ENCODE data around the gene SLC23A1.
"Not testable (repeated sequence)": the region's sequence is repeated elsewhere in the genome, so short reads cannot be mapped to it uniquely, and the experiment has no call there.

The SLC23A1 gene

GRCh38 chr5:139388198-139388821 is 5.2 kb upstream of the SLC23A1 start:
- Histone ChIP-seq H3K27me3 (ENCODE audit: control insufficient read depth, insufficient read depth, low read length) (peaks cover 6% of the 10 kb centered on the region), H3K4me3 (ENCODE audit: low read depth, low read length) (no peak overlapping the region), H3K9ac (ENCODE audit: low read depth, low read length) (no peak overlapping the region), H3K4me1 (ENCODE audit: control insufficient read depth, insufficient read depth, low read length) (peaks cover 6% of the 10 kb centered on the region; the same call in 1 of the 2 replicates), H3K9me3 (ENCODE audit: control insufficient read depth, insufficient read depth, low read length) (no peaks in the 10 kb centered on the region), H3K27ac (ENCODE audit: low read depth, low read length) (no peak overlapping the region), H3K36me3 (ENCODE audit: control insufficient read depth, insufficient read depth, low read length) (no peaks in the 10 kb centered on the region)

- Histone ChIP-seq H3K4me3 (ENCODE audit: low read depth, low read length) (no peak overlapping the region), H3K27me3 (ENCODE audit: control insufficient read depth, insufficient read depth, low read length) (peaks cover under 1% of the 10 kb centered on the region; the same call in 1 of the 2 replicates), H3K36me3 (ENCODE audit: control insufficient read depth, insufficient read depth, low read length) (no peaks in the 10 kb centered on the region), H3K9ac (ENCODE audit: low read depth, low read length) (no peak overlapping the region), H3K4me1 (ENCODE audit: control insufficient read depth, insufficient read depth, low read length) (peaks cover 6% of the 10 kb centered on the region; the same call in 1 of the 2 replicates), H3K9me3 (ENCODE audit: control insufficient read depth, insufficient read depth, low read length) (no peaks in the 10 kb centered on the region), H3K27ac (ENCODE audit: low read depth, low read length) (no peak overlapping the region)
Measured at GRCh38 chr5:139387611-139388197, 4.6 kb upstream of the SLC23A1 start.

GRCh38 chr5:139386956-139387355 is 3.9 kb upstream of the SLC23A1 start:
- H3K4me3 ChIP-seq (ENCODE audit: low read depth, low read length); H3K27me3 ChIP-seq (ENCODE audit: control insufficient read depth, insufficient read depth, low read length); H3K27ac ChIP-seq (ENCODE audit: low read depth, low read length); H3K9ac ChIP-seq (ENCODE audit: low read depth, low read length); H3K4me1 ChIP-seq (ENCODE audit: control insufficient read depth, insufficient read depth, low read length); H3K36me3 ChIP-seq (ENCODE audit: control insufficient read depth, insufficient read depth, low read length); H3K9me3 ChIP-seq (ENCODE audit: control insufficient read depth, insufficient read depth, low read length): not testable (repeated sequence)

- Histone ChIP-seq H3K9ac (ENCODE audit: low read depth, low read length) (no peak overlapping the region), H3K27me3 (ENCODE audit: control insufficient read depth, insufficient read depth, low read length) (no peaks in the 10 kb centered on the region), H3K4me1 (ENCODE audit: control insufficient read depth, insufficient read depth, low read length) (peaks cover 4% of the 10 kb centered on the region; the same call in 1 of the 2 replicates), H3K27ac (ENCODE audit: low read depth, low read length) (no peak overlapping the region), H3K36me3 (ENCODE audit: control insufficient read depth, insufficient read depth, low read length) (no peaks in the 10 kb centered on the region), H3K9me3 (ENCODE audit: control insufficient read depth, insufficient read depth, low read length) (no peaks in the 10 kb centered on the region), H3K4me3 (ENCODE audit: low read depth, low read length) (no peak overlapping the region)
Measured at GRCh38 chr5:139386050-139386438, 2.9 kb upstream of the SLC23A1 start.

- peaks cover 4% of the 10 kb centered on the region; the same call in 1 of the 2 replicates for H3K4me1 ChIP-seq (ENCODE audit: control insufficient read depth, insufficient read depth, low read length)
- no peak overlapping the region for H3K27ac ChIP-seq (ENCODE audit: low read depth, low read length)
- H3K36me3 ChIP-seq (ENCODE audit: control insufficient read depth, insufficient read depth, low read length) = no peaks in the 10 kb centered on the region
- H3K27me3 ChIP-seq (ENCODE audit: control insufficient read depth, insufficient read depth, low read length) = no peaks in the 10 kb centered on the region
- H3K4me3 ChIP-seq (ENCODE audit: low read depth, low read length) = no peak overlapping the region
- H3K9me3 ChIP-seq (ENCODE audit: control insufficient read depth, insufficient read depth, low read length) = no peaks in the 10 kb centered on the region
- H3K9ac ChIP-seq (ENCODE audit: low read depth, low read length) = no peak overlapping the region
Measured at GRCh38 chr5:139385061-139386049, 2.3 kb upstream of the SLC23A1 start.

GRCh38 chr5:139384591-139385051 is 1.5 kb upstream of the SLC23A1 start:
- Histone ChIP-seq H3K27me3 (ENCODE audit: control insufficient read depth, insufficient read depth, low read length) (no peaks in the 10 kb centered on the region), H3K36me3 (ENCODE audit: control insufficient read depth, insufficient read depth, low read length) (no peaks in the 10 kb centered on the region), H3K27ac (ENCODE audit: low read depth, low read length) (no peak overlapping the region), H3K4me3 (ENCODE audit: low read depth, low read length) (no peak overlapping the region), H3K4me1 (ENCODE audit: control insufficient read depth, insufficient read depth, low read length) (peaks cover 4% of the 10 kb centered on the region; the same call in 1 of the 2 replicates), H3K9ac (ENCODE audit: low read depth, low read length) (no peak overlapping the region), H3K9me3 (ENCODE audit: control insufficient read depth, insufficient read depth, low read length) (no peaks in the 10 kb centered on the region)

- H3K4me1 ChIP-seq (ENCODE audit: control insufficient read depth, insufficient read depth, low read length) = peaks cover 4% of the 10 kb centered on the region; the same call in 1 of the 2 replicates
- H3K27me3 ChIP-seq (ENCODE audit: control insufficient read depth, insufficient read depth, low read length) = no peaks in the 10 kb centered on the region
- H3K27ac ChIP-seq (ENCODE audit: low read depth, low read length) = no peak overlapping the region
- H3K9me3 ChIP-seq (ENCODE audit: control insufficient read depth, insufficient read depth, low read length) = no peaks in the 10 kb centered on the region
- no peak overlapping the region for H3K4me3 ChIP-seq (ENCODE audit: low read depth, low read length)
- no peaks in the 10 kb centered on the region for H3K36me3 ChIP-seq (ENCODE audit: control insufficient read depth, insufficient read depth, low read length)
- H3K9ac ChIP-seq (ENCODE audit: low read depth, low read length) = no peak overlapping the region
Measured at GRCh38 chr5:139383993-139384590, 995 bp upstream of the SLC23A1 start.

GRCh38 chr5:139382807-139383206 is 290 bp downstream of the SLC23A1 start:
- no peaks in the 10 kb centered on the region for H3K9me3 ChIP-seq (ENCODE audit: control insufficient read depth, insufficient read depth, low read length)
- no peaks in the 10 kb centered on the region for H3K36me3 ChIP-seq (ENCODE audit: control insufficient read depth, insufficient read depth, low read length)
- H3K9ac ChIP-seq (ENCODE audit: low read depth, low read length) = no peak overlapping the region
- no peak overlapping the region for H3K27ac ChIP-seq (ENCODE audit: low read depth, low read length)
- no peak overlapping the region for H3K4me3 ChIP-seq (ENCODE audit: low read depth, low read length)
- H3K27me3 ChIP-seq (ENCODE audit: control insufficient read depth, insufficient read depth, low read length) = no peaks in the 10 kb centered on the region
- H3K4me1 ChIP-seq (ENCODE audit: control insufficient read depth, insufficient read depth, low read length) = peaks cover 5% of the 10 kb centered on the region; the same call in 1 of the 2 replicates

- Histone ChIP-seq H3K4me1 (ENCODE audit: control insufficient read depth, insufficient read depth, low read length) (peaks cover 5% of the 10 kb centered on the region; the same call in 1 of the 2 replicates), H3K4me3 (ENCODE audit: low read depth, low read length) (no peak overlapping the region), H3K36me3 (ENCODE audit: control insufficient read depth, insufficient read depth, low read length) (no peaks in the 10 kb centered on the region), H3K9ac (ENCODE audit: low read depth, low read length) (no peak overlapping the region), H3K27ac (ENCODE audit: low read depth, low read length) (no peak overlapping the region), H3K27me3 (ENCODE audit: control insufficient read depth, insufficient read depth, low read length) (no peaks in the 10 kb centered on the region), H3K9me3 (ENCODE audit: control insufficient read depth, insufficient read depth, low read length) (no peaks in the 10 kb centered on the region)
Measured at GRCh38 chr5:139381837-139382761, 998 bp downstream of the SLC23A1 start.
